IPS-18c (cell line): ENCODE results near the gene GPSM1.
A peak's percentile ranks its signal among the peaks of the same experiment; 100 is the strongest.

Experiments used
- H3K4me3 ChIP-seq: 2 replicates; pipeline ENCODE4 v1.7.0; 2013; ENCODE audit warnings: low read depth, mild to moderate bottlenecking, low read length, moderate library complexity; ENCODE audit not compliant: insufficient read depth
- H3K9me3 ChIP-seq: one replicate; pipeline ENCODE4 v1.6.1; 2013; ENCODE audit warnings: mild to moderate bottlenecking, low read length, moderate library complexity; ENCODE audit not compliant: control insufficient read depth, insufficient read depth

The GPSM1 gene

DNA sequence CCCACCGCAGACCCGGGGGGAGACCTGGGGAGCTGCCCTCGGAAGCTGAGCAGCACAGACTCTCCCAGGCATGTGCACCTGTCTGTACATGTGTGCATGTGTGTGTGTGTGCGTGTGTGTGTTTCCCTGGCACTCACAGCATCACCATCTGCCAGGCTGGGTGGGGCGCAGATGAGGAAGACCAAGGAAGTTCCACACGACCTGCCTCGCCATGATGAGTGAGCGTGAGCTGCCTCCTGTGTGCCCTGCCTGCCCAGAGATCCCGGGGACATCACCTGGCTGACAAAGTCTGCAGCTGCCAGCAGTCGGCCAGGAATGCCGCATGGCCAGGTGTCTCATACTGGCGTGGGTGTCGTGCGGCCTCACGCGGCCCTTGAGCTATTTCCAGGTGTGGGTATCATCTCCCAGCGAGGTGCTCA lies 4.0 kb upstream of the GPSM1 start:
- H3K4me3 ChIP-seq = no peak overlapping the region
- no peaks in the 10 kb centered on the region for H3K9me3 ChIP-seq

DNA sequence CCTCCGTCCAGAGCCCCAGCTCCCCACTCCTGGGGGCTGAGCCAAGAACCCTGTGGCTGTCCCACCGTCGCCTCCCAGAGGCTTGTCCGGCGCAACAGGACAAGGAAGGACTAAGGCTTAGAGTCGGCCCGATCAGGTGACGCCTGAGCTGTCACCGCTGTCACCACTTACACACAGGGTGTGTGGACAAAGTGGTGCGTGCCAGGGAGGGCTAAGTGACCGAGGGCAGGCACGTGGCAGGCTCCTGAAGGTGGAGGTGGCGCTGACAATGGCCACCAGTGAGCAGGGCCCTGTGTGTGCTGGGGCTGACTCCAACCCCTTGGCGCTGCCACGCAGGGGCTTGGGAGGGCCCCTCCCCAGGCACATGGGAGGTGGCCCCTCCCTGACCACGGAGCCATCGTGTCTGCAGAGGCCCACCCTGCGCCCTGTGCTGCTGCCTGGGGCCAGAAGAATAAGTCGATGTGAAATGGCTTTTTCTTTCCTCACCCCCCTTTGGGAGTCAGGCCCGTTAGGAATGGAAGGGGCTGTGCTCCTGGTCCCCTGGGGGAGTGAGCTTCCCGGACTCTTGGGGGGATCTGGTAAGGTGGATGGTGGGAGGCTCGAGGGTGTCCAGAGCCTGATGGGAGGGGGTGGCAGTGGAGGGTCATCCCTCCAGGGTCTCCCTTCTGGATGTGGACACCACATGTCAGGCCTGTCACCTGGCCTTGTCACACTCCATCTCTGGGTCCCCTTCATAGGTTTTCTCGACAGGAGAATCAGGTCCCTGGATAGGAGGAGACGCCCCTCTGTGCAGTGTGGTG lies 2.6 kb upstream of the GPSM1 start:
- Histone ChIP-seq H3K4me3 (no peak overlapping the region), H3K9me3 (no peaks in the 10 kb centered on the region)

DNA sequence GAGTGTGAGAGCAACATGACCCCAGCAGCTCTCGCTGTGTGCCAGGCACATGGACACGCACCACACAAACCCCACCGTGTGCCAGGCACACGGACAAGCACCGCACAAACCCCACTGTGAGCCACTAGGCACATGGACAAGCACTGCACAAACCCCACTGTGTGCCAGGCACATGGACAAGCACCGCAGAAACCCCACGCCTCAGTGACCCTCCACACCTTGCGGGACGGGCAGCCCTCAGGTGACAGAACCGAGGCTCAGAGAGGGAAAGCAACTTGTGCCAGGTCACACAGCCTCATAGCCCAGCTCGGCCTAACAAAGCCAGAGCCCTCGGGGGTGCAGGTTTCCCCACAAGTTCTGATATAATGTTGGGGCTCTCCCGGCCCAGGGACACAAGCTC lies 2.0 kb upstream of the GPSM1 start:
- Histone ChIP-seq H3K9me3 (no peaks in the 10 kb centered on the region), H3K4me3 (no peak overlapping the region)

DNA sequence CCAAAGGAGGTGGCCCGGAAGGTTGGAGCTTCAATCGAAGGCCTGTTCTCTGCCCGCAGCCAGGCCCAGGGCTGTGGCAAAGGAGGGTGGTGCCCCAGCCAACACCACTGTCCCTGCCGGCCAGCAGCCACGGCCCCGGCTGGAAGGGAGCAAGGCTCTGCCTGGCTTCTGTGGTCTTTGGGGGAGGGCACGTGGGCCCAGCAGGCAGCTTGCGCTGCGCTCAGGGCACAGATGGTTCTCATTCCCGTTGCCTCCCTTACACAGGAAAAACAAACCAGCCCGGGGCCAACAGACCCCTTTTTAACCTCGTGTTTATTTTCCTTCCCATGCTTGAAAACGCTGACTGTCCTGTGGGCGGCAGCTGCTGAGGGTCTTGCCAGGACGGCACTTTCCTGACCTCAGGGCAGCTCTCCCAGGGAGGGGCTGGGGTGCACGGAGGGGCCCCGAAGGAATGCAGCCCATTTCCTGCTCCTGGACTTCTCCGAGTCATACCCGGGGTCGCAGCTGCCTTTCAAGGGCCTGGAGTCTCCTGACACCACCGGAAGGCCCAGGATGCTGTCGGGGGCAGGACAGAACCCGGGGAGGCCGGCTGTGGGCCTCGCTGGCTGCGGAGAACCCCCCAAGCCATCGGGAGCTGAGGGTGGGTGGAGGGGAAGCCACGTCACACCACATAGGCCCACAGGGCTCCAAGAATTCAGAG lies 1.1 kb upstream of the GPSM1 start:
- Histone ChIP-seq H3K4me3 (no peak overlapping the region), H3K9me3 (no peaks in the 10 kb centered on the region)

DNA sequence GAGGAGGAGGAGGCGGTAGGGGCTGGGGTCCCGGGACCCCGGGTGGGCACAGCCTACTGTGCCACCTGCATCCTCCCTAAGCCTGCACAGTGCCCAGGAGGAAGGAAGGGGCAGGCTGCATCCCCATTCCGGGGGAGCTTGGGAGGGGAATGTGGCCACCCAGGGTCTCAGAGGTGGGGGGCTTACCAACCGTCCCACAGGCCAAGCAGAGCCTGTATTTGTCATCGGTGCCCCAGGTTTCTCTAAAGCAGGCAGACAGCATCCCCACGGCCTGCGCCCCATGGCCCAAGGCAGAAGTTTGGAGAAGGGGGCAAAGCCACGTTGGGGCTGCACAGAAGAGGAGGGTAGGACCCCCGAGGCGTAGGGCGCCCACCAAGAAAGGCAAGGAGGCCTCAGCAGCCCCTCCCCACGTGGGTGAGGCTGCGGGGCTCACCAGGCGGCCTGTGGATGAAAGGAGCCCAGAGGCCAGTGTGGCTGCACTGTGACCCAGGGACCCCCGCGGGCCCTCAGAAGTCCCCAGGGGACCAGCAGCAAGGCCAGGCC lies 507 bp upstream of the GPSM1 start:
- H3K9me3 ChIP-seq = no peaks in the 10 kb centered on the region
- H3K4me3 ChIP-seq = peak overlapping the region; percentile 20; the same call in 1 of the 2 replicates

DNA sequence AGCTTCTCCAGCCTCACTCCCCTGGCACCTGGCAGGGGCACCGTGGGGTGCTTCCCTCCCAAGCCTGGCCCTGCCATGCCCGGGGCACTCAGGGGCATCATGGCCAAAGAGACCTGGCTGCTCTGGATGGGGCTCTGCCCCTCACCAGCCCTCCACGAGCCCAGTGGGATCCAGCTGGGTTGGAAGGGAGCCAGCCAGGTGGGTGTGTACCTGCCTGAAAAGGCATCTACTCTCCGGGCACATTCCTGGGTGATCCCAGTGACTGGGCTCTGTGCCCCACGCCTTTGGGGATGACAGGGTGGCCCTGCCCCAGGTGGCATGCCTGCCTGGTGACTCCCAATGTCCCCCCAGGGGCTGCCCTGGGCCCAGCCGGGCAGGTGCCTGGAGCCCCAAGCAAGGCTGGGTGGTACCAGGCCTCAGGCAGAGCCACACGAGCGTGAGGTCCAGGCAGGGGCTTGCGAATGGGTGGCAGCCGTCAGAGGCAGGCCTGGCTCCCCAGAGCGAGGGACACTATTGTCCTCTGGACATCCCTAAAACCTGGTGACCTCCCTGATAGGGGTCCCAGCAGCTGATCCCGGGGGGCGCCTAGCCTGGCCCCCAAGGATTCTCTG lies 777 bp downstream of the GPSM1 start:
- Histone ChIP-seq H3K9me3 (no peaks in the 10 kb centered on the region), H3K4me3 (peak overlapping the region; percentile 31)

DNA sequence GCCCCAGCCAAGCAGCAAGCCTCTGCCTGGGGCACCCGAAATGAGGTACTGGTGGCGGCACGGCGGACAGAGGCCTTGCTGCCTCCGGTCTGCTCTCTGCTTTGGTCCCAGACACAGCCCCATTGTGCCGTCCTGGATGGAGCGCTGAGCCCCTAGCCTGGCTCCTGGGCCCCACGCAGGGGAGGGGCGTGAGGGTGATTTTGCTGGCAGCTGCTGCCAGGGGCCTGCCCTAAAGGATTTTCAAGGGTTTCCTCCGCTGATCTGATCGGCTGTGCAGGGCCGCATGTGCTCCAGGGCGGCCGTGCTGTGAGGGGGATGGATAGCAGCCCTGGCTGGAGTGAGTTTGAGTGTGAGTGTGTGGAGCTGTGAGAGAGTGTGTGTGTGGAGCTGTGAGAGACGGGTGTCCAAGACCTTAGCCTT lies 1.3 kb downstream of the GPSM1 start:
- H3K4me3 ChIP-seq = peak overlapping the region; percentile 31; the same call in 1 of the 2 replicates

DNA sequence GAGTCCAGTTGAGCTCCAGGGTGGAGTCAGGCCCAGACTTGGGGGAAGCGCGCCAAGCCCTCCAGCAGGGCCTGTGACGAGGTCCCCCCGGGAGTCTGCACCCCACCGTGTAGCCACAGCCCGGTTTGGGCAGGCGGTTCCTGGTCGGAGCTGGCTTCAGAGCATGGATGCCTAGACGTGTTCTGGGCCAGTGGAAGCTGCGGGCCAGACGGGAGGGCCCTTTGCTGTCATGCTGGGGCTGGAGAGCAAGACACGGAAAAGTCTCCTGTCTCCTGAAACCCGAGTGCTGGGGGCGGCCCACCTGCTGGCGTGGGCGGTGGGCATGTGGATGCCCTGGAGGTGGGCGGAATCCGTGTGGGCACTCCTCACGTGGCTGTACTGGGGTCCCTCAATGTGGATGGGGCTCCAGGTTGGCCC lies 1.9 kb downstream of the GPSM1 start:
- Histone ChIP-seq H3K9me3 (no peaks in the 10 kb centered on the region), H3K4me3 (no peak overlapping the region)

More for the DNA sequence above, 1.3 kb downstream of the GPSM1 start:
- H3K9me3 ChIP-seq = no peaks in the 10 kb centered on the region

DNA sequence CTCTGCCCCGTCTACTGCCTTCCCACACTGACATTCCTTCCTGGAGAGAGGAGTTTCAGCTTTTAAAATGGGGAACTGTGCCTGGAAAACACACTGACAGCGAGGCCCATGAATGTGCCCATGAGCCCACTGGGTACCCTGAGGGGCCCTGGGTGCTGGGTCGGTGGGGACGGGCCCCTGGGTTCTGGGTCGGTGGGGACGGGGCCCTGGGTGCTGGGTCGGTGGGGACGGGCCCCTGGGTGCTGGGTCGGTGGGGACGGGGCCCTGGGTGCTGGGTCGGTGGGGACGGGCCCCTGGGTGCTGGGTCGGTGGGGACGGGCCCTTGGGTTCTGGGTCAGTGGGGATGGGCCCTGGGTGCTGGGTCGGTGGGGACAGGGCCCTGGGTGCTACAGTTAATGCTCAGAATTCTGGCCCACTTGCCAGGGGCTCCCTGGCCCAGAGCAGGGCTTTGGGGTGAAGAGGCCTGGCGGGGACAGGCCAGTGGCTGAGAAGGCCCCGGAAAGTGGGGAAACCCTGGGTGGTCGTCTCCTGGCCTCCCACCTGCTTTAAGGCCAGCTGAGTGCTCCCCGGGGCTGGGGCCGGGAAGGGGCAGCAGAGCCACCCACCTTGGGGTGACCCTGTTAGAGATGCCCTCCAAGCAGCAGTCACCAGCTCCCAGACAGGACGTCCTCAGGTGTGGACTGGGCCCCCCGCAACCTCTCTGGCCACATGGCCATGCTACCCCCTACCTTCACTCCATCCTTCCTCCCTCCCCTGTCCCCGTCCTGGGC lies 2.5 kb downstream of the GPSM1 start:
- Histone ChIP-seq H3K9me3 (no peaks in the 10 kb centered on the region), H3K4me3 (no peak overlapping the region)

DNA sequence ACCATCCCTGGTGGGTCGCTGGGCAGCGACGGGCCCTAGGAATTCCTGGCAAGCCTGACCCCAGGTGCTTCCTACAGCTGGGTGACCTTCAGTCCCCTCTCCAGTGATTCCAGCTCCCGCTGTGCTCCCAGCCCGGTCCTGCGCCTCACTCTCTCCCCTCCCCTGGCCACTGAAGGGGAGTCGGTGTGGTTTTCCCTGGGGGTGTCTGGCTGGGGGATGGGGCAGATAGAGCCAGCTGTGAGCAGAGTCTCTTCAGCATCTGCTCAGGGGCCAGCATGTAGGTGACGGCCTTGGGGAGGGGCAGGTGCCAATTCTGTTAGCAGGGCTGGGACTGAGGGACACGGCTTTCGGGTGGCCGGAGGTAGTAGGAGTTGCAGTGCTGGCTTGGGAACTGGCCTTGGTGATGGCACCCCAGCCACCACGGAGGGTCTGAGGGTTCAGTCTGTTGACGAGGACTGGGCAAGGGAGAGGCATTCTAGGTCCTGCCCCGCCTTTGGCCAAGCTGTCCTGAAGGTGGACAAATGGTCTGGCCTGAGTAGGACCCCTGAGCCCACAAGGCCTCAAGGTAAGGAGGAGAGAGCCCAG lies 3.2 kb downstream of the GPSM1 start:
- Histone ChIP-seq H3K4me3 (no peak overlapping the region), H3K9me3 (no peaks in the 10 kb centered on the region)

DNA sequence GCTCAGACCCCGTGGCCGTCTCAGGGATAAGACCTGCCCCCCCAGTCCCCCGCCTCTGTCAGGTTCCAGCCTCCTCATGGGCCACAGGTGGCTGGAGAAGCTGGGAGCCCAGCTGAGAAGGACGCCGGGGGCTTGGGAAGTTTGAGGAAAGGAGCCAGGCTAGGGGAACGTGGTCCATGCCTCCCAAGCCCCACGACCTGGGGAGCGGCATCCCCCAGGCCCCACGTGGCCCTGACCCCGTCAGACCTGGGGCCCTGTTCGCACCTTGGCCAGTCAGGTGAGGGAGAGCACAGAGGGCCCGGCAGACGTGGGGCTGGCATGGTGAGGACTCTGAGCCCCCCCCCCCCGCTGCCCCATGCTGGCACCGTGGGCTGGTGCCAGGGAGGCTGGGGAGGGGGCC lies 3.7 kb downstream of the GPSM1 start:
- no peak overlapping the region for H3K4me3 ChIP-seq
- no peaks in the 10 kb centered on the region for H3K9me3 ChIP-seq

DNA sequence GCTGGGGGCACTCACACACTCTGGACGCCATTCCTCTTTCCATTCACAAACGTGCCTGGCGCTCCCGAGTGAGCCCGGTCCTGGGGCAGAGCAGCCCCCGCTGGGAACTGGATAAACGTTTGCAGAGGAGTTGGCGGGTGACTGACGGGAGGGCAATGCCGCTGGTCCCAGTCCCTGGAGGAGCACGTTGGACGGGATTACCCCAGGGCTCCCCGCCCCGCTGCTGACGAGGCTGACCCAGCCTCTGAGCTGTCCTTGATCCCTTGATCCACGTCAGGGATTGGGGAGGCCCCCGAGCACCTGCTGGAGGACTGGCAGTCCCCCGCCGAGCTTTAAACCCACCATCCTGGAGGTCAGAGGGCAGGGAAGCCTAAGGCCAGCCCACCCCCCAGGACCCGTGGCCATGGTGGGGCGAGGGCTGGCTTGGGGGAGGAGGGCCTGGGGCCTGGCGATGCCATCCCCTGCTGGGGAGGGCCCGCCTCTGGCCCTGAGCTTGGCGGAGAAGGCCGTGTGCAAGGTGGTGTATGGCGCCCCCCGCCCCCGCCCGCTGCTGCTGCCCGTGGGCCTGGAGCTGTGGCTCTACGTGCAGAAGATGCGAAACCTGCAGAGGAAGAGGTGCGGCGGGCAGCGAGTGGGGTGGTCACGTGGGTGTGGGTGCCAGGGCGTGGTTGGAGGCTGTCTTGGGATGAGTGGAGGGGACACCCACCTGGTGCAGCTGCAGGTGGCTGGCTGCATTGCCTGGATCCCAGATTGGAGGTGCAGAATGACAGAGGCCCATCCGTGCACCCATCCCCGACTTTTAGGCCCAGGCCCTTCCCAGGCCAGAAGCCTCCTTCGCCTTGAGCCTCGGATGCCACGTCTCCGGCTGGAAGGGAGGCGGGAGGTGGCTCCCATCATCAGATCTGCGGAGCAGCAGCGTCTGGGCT lies 4.5 kb downstream of the GPSM1 start:
- Histone ChIP-seq H3K4me3 (no peak overlapping the region), H3K9me3 (no peaks in the 10 kb centered on the region)

DNA sequence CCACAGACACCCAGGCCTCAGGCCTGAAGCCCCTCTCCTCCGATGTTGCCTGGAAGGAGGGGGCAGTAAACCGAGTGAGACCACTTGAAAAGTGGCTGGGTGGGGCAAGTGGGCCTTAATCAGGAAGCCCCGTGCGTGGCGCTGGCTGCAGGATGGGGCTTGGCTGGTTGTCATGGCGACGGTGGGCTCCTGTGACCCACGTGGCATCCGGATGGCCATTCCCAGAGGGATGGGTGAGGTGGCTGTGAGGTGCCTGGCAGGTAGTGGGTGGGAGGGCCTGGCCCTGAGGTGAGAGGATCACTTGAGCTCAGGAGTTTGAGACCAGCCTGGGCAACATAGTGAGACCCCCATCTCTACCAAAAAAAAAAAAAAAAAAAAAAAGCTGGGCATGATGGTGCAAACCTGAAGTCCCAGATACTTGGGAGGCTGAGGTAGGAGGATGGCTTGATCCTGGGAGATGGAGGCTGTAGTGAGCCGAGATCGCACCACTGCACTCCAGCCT lies 5.2 kb downstream of the GPSM1 start:
- H3K4me3 ChIP-seq = no peak overlapping the region
- no peaks in the 10 kb centered on the region for H3K9me3 ChIP-seq

DNA sequence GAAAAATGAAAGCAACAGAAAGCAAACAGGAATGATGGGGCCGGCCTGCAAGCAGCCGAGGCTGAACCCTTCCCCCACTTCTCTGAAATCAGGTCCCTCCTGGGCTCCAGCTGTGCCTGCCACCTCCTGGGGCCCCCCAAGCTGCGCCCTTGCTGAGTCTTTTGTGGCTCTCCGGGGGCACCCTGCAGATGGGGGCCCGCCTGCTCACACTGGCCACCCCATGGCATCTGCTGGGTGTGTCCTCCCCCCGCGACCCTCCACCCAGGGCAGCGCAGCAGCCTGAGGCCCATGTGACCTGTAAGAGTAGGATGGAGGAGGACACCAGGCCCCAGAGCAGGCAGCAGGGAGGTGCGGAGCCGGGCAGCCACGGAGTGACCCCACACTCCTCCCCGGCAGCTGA lies 5.7 kb downstream of the GPSM1 start:
- Histone ChIP-seq H3K4me3 (no peak overlapping the region), H3K9me3 (no peaks in the 10 kb centered on the region)

DNA sequence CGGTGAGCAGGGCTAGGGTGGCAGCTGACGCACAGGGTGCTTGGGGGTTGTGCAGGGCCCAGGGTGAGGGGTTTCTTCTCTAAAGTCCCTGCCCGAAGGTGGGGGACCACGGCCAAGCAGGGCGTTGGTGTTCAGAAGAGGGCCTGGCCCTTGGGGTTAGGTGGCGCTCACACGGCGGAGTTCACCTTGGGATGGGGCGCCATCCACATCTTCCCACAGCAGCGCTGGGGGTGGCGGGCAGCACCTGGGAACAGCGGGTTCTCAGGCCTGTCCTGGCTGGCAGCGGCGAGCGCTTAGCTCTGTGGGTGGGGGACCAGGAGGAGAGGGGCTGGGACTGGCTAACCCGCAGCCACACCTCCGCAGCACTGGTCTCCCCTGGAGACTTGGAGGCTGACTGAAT lies 6.1 kb downstream of the GPSM1 start:
- Histone ChIP-seq H3K4me3 (no peak overlapping the region), H3K9me3 (no peaks in the 10 kb centered on the region)

DNA sequence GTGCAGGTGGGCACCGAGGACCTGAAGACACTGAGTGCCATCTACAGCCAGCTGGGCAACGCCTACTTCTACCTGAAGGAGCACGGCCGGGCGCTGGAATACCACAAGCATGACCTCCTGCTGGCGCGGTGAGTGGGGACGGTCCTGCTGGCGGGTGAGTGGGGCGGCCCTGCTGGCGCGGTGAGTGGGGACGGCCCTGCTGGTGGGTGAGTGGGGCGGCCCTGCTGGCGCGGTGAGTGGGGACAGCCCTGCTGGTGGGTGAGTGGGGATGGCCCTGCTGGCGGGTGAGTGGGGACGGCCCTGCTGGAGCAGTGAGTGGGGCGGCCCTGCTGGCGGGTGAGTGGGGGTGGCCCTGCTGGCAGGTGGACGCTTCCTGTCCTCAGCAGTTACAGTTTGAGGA lies 7.2 kb downstream of the GPSM1 start:
- Histone ChIP-seq H3K9me3 (no peaks in the 10 kb centered on the region), H3K4me3 (no peak overlapping the region)
